SK-N-SH (cell line): ENCODE measurements around the gene TMEM176B.

Source experiments
- GATA2 ChIP-seq: sonication (generic); formaldehyde crosslinking; IDR thresholded peaks from 2 replicates; pipeline ENCODE4 v1.5.0; 2020; ENCODE audit warnings: mild to moderate bottlenecking, missing genetic modification reagents
- NFIC ChIP-seq: IDR thresholded peaks from 2 replicates; pipeline ENCODE4 v1.4.0; 2012; ENCODE audit warnings: borderline replicate concordance
- RAD21 ChIP-seq: IDR thresholded peaks from 2 replicates; pipeline ENCODE4 v1.6.1; 2012; ENCODE audit warnings: mild to moderate bottlenecking, low read length

- TF ChIP-seq NFIC (no peak), GATA2 (no peak), RAD21 (no peak)
Measured at GRCh38 chr7:150778014-150778737, 22.0 kb downstream of the TMEM176B start.
